Mesothelial cell of epicardium (in vitro differentiated cells): ENCODE data around the gene CASP12. TPM values are rescaled to one million over a fixed set of nuclear protein-coding genes. Genes with fewer than 3 reads are reported as not detected.

Experiments used
- DNase-seq, 2 experiments: peaks; one replicate each; pipeline ENCODE4 v3.0.0; 2021; ENCODE audit warnings: low spot score in 2 of 2; ENCODE audit not compliant: unreplicated experiment in 2 of 2
- H3K27ac Mint-ChIP-seq: 2 replicates; pipeline ENCODE4 v1.8.0; 2021; ENCODE audit warnings: mixed read lengths
- H3K27me3 Mint-ChIP-seq: 2 replicates; pipeline ENCODE4 v1.8.0; 2021; ENCODE audit warnings: low read depth, mixed read lengths
- H3K36me3 Mint-ChIP-seq: 2 replicates; pipeline ENCODE4 v1.8.0; 2021; ENCODE audit warnings: mixed read lengths
- H3K4me1 Mint-ChIP-seq: 2 replicates; pipeline ENCODE4 v1.8.0; 2021; ENCODE audit warnings: mixed read lengths
- H3K4me3 Mint-ChIP-seq: 2 replicates; pipeline ENCODE4 v1.8.0; 2021; ENCODE audit warnings: mild to moderate bottlenecking, moderate library complexity, mixed read lengths
- H3K9me3 Mint-ChIP-seq: 2 replicates; pipeline ENCODE4 v1.8.0; 2021; ENCODE audit warnings: mixed read lengths
- total RNA-seq: library from RNA; stranded (reverse); gene quantifications from 3 replicates; pipeline ENCODE4 v1.2.1, GENCODE V29; 2021
- TF ChIP-seq, protein P1 (sequence below): fragments of 200-600 bp; sonication (generic); IDR thresholded peaks from one replicate; pipeline ENCODE4 v1.5.0; 2021; ENCODE audit warnings: antibody characterized with exemption; ENCODE audit not compliant: unreplicated experiment

The CASP12 gene
- total RNA-seq, 1 donor from 2014 or later, result not detected

DNA sequence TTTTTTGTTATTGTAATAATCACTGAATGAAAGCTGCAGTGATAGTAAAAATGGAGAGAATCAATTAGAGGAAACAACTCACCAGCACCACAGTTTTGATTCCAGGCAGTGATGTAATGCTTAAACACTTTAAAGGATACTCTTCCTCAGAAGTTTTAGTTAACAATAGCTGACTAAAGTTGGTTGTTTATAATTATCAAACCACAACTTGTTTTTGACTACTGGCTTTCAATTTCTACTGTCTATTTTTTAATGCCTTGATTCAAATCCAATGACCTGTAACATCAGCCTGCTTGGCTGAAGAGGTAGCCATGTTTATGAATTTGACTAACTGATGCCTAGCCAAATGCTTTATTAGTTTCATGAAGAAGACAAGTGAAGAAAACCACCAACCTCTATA, 18.2 kb upstream of the CASP12 start:
- Mint-ChIP-seq H3K9me3 (peaks cover 6% of the 10 kb centered on the region), H3K27me3 (no peaks in the 10 kb centered on the region), H3K27ac (no peak overlapping the region), H3K4me1 (peaks cover 28% of the 10 kb centered on the region), H3K36me3 (no peaks in the 10 kb centered on the region), H3K4me3 (no peak overlapping the region)
- DNase-seq, result no peak
- TF ChIP-seq, protein P1, sequence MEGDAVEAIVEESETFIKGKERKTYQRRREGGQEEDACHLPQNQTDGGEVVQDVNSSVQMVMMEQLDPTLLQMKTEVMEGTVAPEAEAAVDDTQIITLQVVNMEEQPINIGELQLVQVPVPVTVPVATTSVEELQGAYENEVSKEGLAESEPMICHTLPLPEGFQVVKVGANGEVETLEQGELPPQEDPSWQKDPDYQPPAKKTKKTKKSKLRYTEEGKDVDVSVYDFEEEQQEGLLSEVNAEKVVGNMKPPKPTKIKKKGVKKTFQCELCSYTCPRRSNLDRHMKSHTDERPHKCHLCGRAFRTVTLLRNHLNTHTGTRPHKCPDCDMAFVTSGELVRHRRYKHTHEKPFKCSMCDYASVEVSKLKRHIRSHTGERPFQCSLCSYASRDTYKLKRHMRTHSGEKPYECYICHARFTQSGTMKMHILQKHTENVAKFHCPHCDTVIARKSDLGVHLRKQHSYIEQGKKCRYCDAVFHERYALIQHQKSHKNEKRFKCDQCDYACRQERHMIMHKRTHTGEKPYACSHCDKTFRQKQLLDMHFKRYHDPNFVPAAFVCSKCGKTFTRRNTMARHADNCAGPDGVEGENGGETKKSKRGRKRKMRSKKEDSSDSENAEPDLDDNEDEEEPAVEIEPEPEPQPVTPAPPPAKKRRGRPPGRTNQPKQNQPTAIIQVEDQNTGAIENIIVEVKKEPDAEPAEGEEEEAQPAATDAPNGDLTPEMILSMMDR, result no peak

- TF ChIP-seq, protein P1, result no peak
- H3K36me3 Mint-ChIP-seq, result no peaks in the 10 kb centered on the region
- H3K4me3 Mint-ChIP-seq, result no peak overlapping the region
- peaks cover 13% of the 10 kb centered on the region for H3K9me3 Mint-ChIP-seq
- H3K27ac Mint-ChIP-seq, result no peak overlapping the region
- DNase-seq, result no peak
- no peaks in the 10 kb centered on the region for H3K27me3 Mint-ChIP-seq
- peaks cover 10% of the 10 kb centered on the region for H3K4me1 Mint-ChIP-seq
These were observed 13.8 kb upstream of the CASP12 start for GRCh38 chr11:104912102-104912501.

GRCh38 chr11:104908186-104908531, 9.9 kb upstream of the CASP12 start:
- no peak for DNase-seq
- Mint-ChIP-seq H3K36me3 (no peaks in the 10 kb centered on the region), H3K4me1 (no peaks in the 10 kb centered on the region), H3K27ac (no peak overlapping the region), H3K27me3 (no peaks in the 10 kb centered on the region), H3K4me3 (no peak overlapping the region), H3K9me3 (peaks cover 20% of the 10 kb centered on the region)
- TF ChIP-seq, protein P1, result no peak

DNA sequence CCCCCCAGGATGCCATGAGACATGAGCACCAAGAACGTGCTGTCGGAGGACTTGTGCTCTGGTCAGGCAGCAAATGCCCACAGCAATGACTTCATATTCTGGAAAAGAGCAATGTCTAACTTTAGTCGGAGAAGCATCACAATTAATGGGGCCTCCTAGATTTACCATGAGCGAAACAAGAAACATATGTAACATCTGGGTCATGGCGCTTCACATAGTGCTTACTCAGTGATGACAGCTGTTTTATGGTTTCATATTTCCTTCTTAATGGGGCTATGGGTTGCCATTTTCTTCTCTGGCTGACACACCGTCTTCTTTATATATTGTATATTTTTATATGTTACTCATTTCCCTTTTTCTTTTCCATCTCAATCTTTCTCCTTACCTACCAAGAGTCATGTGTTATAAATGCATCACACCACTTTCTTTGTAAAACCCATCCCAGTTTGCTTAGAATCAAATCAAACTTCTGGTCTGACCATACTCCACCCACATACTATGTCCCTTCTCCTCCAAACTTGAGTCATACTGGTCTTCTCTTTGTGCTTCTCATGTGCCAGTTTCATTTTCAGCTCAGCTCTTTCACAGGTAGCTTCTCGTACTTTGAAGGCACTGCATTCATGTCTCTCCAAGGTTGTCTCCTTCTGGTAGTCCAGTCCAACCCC, 9.4 kb upstream of the CASP12 start:
- Mint-ChIP-seq H3K36me3 (no peaks in the 10 kb centered on the region), H3K27ac (no peak overlapping the region), H3K27me3 (no peaks in the 10 kb centered on the region), H3K4me3 (no peak overlapping the region), H3K9me3 (peaks cover 20% of the 10 kb centered on the region), H3K4me1 (no peaks in the 10 kb centered on the region)
- no peak for DNase-seq
- TF ChIP-seq, protein P1, result no peak

- Mint-ChIP-seq H3K9me3 (peaks cover 28% of the 10 kb centered on the region), H3K36me3 (no peaks in the 10 kb centered on the region), H3K27ac (no peak overlapping the region), H3K4me1 (no peaks in the 10 kb centered on the region), H3K4me3 (no peak overlapping the region), H3K27me3 (no peaks in the 10 kb centered on the region)
- TF ChIP-seq, protein P1, result no peak
- no peak for DNase-seq
These were observed 7.0 kb upstream of the CASP12 start for GRCh38 chr11:104905271-104905670.

DNA sequence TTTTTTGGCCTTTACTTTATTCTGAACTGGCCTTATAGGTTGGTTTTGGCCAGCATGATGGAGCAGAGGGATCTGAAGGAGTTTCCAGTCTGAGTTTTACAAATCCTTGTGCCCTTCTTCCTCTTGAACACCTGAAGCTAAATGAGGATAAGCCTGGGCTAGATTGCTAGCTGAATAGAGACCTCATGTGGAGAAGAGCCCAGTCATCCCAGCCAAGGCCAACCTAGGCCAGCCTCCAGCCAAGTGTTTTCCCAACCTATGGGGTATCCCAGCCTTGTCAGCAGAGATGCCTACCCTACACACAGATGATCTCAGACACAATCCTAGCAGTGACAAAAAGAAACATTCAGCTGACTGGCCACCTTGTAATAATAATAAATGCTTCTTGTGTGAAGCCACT, 966 bp upstream of the CASP12 start:
- Mint-ChIP-seq H3K4me1 (peaks cover 20% of the 10 kb centered on the region), H3K27ac (no peak overlapping the region), H3K9me3 (peaks cover 14% of the 10 kb centered on the region), H3K27me3 (no peaks in the 10 kb centered on the region), H3K4me3 (no peak overlapping the region), H3K36me3 (no peaks in the 10 kb centered on the region)
- no peak for DNase-seq
- TF ChIP-seq, protein P1, result no peak
